ENCODE results near the gene RAN. TPM values are rescaled to one million over a fixed set of nuclear protein-coding genes. Genes with fewer than 3 reads are reported as not detected.
"Not testable (repeated sequence)": the region's sequence is repeated elsewhere in the genome, so short reads cannot be mapped to it uniquely, and the experiment has no call there.

The RAN gene
- total RNA-seq, 1 experiment from 2014 or later, result 1,538 TPM

GRCh38 chr12:130875193-130875592 lies 3.3 kb downstream of the RAN start:
- Mint-ChIP-seq H3K36me3 (ENCODE audit: insufficient read depth, unreplicated experiment) (peaks cover 86% of the 10 kb centered on the region), H3K9me3 (ENCODE audit: low read depth, unreplicated experiment) (no peaks in the 10 kb centered on the region), H3K27ac (ENCODE audit: unreplicated experiment) (no peak overlapping the region), H3K4me1 (ENCODE audit: low read depth, unreplicated experiment) (peaks cover 51% of the 10 kb centered on the region), H3K27me3 (ENCODE audit: unreplicated experiment) (no peaks in the 10 kb centered on the region), H3K4me3 (ENCODE audit: low read depth, unreplicated experiment) (peak overlapping the region; percentile 93)
- BruUV-seq (replicated peaks), result no TSS peak
- CTCF ChIA-PET, result no interaction called here
- TF ChIP-seq CTCF (IDR thresholded peaks at IDR 0.05; ENCODE audit: unreplicated experiment), result no peak
- DNase-seq, result no peak
- intact Hi-C loops (cut with micrococcal nuclease; ENCODE audit: unreplicated experiment), result loop anchor here (10.0 kb wide), 1 partner anchor 1660 kb away; no protein-coding TSS in a partner anchor

- CTCF ChIA-PET; H3K4me3 Mint-ChIP-seq (ENCODE audit: low read depth, unreplicated experiment); H3K9me3 Mint-ChIP-seq (ENCODE audit: low read depth, unreplicated experiment); DNase-seq; H3K27ac Mint-ChIP-seq (ENCODE audit: unreplicated experiment); H3K27me3 Mint-ChIP-seq (ENCODE audit: unreplicated experiment): not testable (repeated sequence)
- intact Hi-C loops (cut with micrococcal nuclease; ENCODE audit: unreplicated experiment), result loop anchor here (10.0 kb wide), 1 partner anchor 1661 kb away; no protein-coding TSS in a partner anchor
- Mint-ChIP-seq H3K36me3 (ENCODE audit: insufficient read depth, unreplicated experiment) (peaks cover 83% of the 10 kb centered on the region), H3K4me1 (ENCODE audit: low read depth, unreplicated experiment) (peaks cover 48% of the 10 kb centered on the region)
- TSS peak; percentile 3 for BruUV-seq (replicated peaks)
These were observed 3.8 kb downstream of the RAN start for GRCh38 chr12:130875708-130876107.

GRCh38 chr12:130876297-130876696 lies 4.4 kb downstream of the RAN start:
- no peak for DNase-seq
- Mint-ChIP-seq H3K27ac (ENCODE audit: unreplicated experiment) (no peak overlapping the region), H3K4me3 (ENCODE audit: low read depth, unreplicated experiment) (no peak overlapping the region), H3K27me3 (ENCODE audit: unreplicated experiment) (peaks cover 10% of the 10 kb centered on the region), H3K9me3 (ENCODE audit: low read depth, unreplicated experiment) (no peaks in the 10 kb centered on the region), H3K4me1 (ENCODE audit: low read depth, unreplicated experiment) (peaks cover 49% of the 10 kb centered on the region), H3K36me3 (ENCODE audit: insufficient read depth, unreplicated experiment) (peaks cover 77% of the 10 kb centered on the region)
- no peak for TF ChIP-seq CTCF (IDR thresholded peaks at IDR 0.05; ENCODE audit: unreplicated experiment)
- intact Hi-C loops (cut with micrococcal nuclease; ENCODE audit: unreplicated experiment), result loop anchor here (10.0 kb wide), 1 partner anchor 1661 kb away; no protein-coding TSS in a partner anchor
- CTCF ChIA-PET, result no interaction called here
- no TSS peak for BruUV-seq (replicated peaks)

- Mint-ChIP-seq H3K4me1 (ENCODE audit: low read depth, unreplicated experiment) (peaks cover 51% of the 10 kb centered on the region), H3K27ac (ENCODE audit: unreplicated experiment) (peak overlapping the region; percentile 62), H3K9me3 (ENCODE audit: low read depth, unreplicated experiment) (no peaks in the 10 kb centered on the region), H3K4me3 (ENCODE audit: low read depth, unreplicated experiment) (no peak overlapping the region), H3K36me3 (ENCODE audit: insufficient read depth, unreplicated experiment) (peaks cover 72% of the 10 kb centered on the region), H3K27me3 (ENCODE audit: unreplicated experiment) (peaks cover 14% of the 10 kb centered on the region)
- no peak for TF ChIP-seq CTCF (IDR thresholded peaks at IDR 0.05; ENCODE audit: unreplicated experiment)
- intact Hi-C loops (cut with micrococcal nuclease; ENCODE audit: unreplicated experiment), result loop anchor here (10.0 kb wide), 1 partner anchor 1662 kb away; no protein-coding TSS in a partner anchor
- no peak for DNase-seq
- no TSS peak for BruUV-seq (replicated peaks)
- CTCF ChIA-PET, result no interaction called here
These were observed 4.9 kb downstream of the RAN start for GRCh38 chr12:130876758-130877157.

GRCh38 chr12:130877333-130877732 lies 5.5 kb downstream of the RAN start:
- DNase-seq, result no peak
- intact Hi-C loops (cut with micrococcal nuclease; ENCODE audit: unreplicated experiment), result loop anchor here (10.0 kb wide), 1 partner anchor 1663 kb away; no protein-coding TSS in a partner anchor
- H3K9me3 Mint-ChIP-seq (ENCODE audit: low read depth, unreplicated experiment), result no peaks in the 10 kb centered on the region
- H3K4me3 Mint-ChIP-seq (ENCODE audit: low read depth, unreplicated experiment), result no peak overlapping the region
- CTCF ChIA-PET, result no interaction called here
- no peak for TF ChIP-seq CTCF (IDR thresholded peaks at IDR 0.05; ENCODE audit: unreplicated experiment)
- BruUV-seq (replicated peaks), result no TSS peak
- peaks cover 67% of the 10 kb centered on the region for H3K36me3 Mint-ChIP-seq (ENCODE audit: insufficient read depth, unreplicated experiment)
- H3K27ac Mint-ChIP-seq (ENCODE audit: unreplicated experiment), result peak overlapping the region; percentile 62
- H3K27me3 Mint-ChIP-seq (ENCODE audit: unreplicated experiment), result peaks cover 14% of the 10 kb centered on the region
- peaks cover 51% of the 10 kb centered on the region for H3K4me1 Mint-ChIP-seq (ENCODE audit: low read depth, unreplicated experiment)
